PC-3 (cell line): ENCODE results near the gene PDLIM5.

Experiments used
- CTCF ChIP-seq: fragments of 300-600 bp; sonication (generic); conservative IDR thresholded peaks from 2 replicates; pipeline ENCODE4 v1.5.1; 2017; ENCODE audit warnings: antibody characterized with exemption, low read depth, mild to moderate bottlenecking, low read length
- EZH2 ChIP-seq: fragments of 300-600 bp; sonication (generic); IDR thresholded peaks from one replicate; pipeline ENCODE4 v1.6.1; 2017; ENCODE audit warnings: antibody characterized with exemption, mild to moderate bottlenecking, low read length; ENCODE audit not compliant: unreplicated experiment
- EZH2phosphoT487 ChIP-seq: fragments of 300-600 bp; sonication (generic); IDR thresholded peaks from 2 replicates; pipeline ENCODE4 v1.6.1; 2018; ENCODE audit warnings: mild to moderate bottlenecking, antibody characterized with exemption, low read length, borderline replicate concordance

- TF ChIP-seq CTCF, result no peak
- TF ChIP-seq EZH2, result no peak
- TF ChIP-seq EZH2phosphoT487, result no peak
Measured at GRCh38 chr4:94486372-94486801, 34.6 kb downstream of the PDLIM5 start.
